ENCODE results near the gene TECR. TPM values are rescaled to one million over a fixed set of nuclear protein-coding genes. Genes with fewer than 3 reads are reported as not detected.
"Not testable (repeated sequence)": the region's sequence is repeated elsewhere in the genome, so short reads cannot be mapped to it uniquely, and the experiment has no call there.

The TECR gene
- polyA plus RNA-seq, 1 donor, result 131 TPM

DNA sequence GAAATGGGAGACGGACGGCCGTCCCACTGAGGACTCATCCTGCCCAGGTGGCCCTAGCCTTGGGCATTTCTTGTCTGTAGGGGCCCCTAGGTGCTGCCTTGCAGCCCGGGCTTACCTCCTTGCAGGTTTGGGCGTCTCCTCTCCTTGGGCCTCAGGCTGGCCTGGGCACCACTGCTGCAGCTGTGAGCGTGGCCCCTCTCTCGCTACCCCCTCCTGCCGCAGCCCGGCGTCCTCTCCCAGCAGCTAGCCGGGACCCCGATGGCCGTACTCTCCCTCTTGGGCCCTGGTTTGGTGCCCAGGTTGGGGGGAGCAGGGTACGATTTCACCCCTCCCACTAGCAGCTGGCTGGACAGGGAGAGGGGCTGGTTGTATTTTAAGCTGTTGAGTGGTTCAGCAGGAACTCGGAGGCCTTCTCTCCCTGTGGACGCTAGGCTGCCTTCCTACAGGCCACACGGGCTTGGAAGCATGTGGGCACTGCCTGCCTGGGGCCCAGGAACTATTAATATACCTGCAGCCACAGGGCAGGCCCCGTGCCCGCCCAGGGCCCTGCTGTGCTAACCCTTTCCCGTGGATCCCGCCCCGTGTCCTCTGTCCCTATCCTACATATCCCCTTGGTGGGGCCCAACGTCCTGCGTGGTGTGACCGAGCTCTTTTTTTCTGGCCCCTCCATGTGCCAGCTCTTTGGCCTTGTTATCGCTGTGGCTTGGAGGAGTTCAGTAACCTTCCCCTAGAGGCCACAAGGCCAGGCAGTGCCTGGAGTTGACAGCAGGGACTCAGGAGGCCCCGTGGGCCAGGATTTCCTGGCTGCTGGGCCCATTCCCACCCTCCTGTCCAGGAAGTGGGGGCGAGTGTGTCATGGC, 30.8 kb downstream of the TECR start:
- DNase-seq, result no peak

- DNase-seq, result no peak
Observed at GRCh38 chr19:14560776-14561108, 31.3 kb downstream of the TECR start.

DNA sequence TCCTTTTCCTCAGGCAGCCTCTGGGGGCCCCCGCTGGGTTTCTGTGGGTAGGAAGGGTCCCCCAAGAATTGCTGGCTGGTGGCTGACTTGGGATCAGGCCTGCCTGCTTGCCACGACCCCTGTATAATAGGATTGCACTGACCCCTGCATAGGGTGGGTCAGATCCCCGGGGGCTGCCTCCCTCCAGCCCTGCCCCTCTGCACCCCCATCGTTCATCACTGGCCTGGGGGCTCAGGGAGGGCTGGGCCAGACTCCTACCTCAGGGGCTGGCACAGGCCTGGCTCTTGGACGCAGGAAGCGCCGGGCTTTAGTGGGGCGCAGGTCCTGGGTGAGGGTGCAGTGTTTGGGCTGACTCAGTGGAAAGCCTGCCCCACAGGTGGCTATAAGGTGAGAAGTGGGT, 31.9 kb downstream of the TECR start:
- DNase-seq, result no peak

DNA sequence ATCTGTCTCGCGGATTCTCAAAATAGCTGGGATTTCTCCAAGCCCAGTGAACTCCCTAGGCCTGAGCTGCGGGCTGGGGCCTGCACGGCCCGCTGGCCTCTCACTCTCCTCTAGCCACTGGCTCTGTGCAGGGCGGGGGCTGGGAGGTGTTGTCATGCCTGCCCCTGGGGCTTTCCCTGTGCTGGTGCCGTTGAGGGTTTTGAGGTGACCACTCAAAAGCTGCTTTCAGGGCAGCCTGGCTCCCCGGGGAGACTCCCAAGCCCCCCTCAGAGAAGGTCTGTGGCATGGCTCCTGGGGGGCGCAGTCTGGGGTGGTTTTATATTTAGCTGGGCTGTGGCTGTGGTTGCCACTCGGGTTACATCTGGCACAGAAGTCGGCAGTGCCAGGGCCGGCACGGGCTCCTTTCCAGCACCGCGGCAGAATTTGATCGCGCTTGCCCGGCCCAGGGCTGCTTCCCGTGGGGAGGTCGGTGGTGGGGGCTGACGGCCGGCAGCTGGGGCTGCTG, 32.5 kb downstream of the TECR start:
- DNase-seq, result no peak

GRCh38 chr19:14562660-14563589, 33.5 kb downstream of the TECR start:
- DNase-seq, result no peak

DNA sequence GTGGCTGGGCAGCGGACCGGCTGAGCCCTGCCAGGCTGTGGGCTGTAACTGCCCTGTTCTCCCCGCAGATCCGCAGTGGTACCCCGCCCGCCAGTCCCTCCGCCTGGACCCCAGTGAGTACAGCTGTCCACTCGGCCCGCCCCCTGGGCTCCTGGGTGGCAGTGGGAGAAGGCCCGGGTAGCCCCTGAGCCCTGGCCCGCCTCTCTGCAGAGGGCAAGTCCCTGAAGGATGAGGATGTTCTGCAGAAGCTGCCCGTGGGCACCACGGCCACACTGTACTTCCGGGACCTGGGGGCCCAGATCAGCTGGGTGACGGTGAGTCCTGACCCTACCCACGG, 34.2 kb downstream of the TECR start:
- DNase-seq, result no peak

DNA sequence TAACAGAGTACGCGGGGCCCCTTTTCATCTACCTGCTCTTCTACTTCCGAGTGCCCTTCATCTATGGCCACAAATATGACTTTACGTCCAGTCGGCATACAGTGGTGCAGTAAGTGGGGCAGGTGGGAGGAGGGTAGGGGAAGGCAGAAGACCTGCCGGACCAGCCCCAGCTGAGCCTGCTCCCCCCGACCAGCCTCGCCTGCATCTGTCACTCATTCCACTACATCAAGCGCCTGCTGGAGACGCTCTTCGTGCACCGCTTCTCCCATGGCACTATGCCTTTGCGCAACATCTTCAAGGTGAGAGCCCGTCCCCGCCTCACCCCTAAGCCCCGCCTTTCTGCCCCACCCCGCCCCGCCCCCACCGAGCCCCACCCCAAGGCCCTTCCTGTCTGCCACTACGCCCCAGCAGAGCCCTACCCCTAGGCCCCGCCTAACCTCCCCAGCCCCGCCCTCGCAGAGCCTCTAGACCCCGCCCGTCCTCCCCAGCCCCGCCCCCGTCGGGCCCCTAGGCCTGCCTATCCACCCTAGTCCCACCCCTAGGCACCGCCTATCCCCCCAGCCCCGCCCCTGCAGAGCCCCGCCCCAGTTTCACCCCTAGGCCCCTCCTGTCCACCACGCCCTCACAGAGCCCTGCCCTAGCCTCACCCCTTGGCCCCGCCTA, 34.7 kb downstream of the TECR start:
- DNase-seq, result no peak

DNA sequence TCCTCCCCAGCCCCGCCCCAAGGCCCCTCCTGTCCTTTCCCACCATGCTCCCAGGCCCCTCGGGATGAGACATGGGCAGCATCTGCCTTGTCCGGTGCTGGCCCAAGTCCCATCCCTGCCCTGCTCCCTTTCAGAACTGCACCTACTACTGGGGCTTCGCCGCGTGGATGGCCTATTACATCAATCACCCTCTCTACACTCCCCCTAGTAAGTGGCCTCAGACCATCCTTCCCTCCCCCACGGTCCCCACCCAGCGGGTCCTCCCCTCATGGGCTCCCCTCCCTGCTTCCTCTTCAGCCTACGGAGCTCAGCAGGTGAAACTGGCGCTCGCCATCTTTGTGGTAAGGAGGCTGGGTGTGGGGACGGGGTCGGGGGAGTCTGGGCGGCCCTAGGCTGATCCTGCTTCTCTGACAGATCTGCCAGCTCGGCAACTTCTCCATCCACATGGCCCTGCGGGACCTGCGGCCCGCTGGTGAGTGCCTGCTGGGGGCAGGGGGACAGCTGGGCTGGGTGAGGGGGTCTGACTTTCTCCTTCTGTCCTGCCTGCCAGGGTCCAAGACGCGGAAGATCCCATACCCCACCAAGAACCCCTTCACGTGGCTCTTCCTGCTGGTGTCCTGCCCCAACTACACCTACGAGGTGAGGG, 35.4 kb downstream of the TECR start:
- not testable (repeated sequence) for DNase-seq

GRCh38 chr19:14565298-14565679, 35.9 kb downstream of the TECR start:
- no peak for DNase-seq

- DNase-seq, result no peak
Observed at GRCh38 chr19:14565765-14566711, 36.6 kb downstream of the TECR start.

GRCh38 chr19:14566712-14567077, 37.3 kb downstream of the TECR start:
- no peak for DNase-seq

- no peak for DNase-seq
Observed at GRCh38 chr19:14567079-14567478, 37.7 kb downstream of the TECR start.

DNA sequence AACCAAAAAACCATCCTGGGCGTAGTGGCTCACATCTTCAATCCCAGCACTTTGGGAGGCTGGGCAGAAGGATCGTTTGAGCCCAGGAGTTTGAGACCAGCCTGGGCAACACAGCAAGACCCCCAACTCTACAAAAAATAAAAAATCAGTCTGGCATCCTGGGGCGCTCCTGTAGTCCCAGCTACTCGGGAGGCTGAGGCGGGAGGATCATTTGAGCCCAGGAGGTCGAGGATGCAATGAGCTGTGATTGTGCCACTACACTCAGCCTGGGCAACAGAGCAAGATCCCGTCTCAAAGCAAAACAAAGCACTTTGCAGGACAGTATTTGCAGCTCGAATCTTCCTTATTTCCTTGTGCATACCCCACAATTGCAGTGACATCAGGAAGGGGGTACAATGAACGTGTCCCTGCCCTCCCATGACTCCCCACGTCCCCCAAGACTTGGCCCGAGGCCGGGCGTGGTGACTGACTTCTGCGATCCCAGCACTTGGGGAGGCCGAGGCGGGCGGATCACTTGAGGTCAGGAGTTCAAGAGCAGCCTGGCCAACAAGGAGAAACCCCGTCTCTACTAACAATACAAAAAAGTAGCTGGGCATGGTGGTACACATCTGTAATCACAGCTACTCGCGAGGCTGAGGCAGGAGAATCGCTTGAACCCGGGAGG, 41.6 kb downstream of the TECR start:
- DNase-seq, result no peak

DNA sequence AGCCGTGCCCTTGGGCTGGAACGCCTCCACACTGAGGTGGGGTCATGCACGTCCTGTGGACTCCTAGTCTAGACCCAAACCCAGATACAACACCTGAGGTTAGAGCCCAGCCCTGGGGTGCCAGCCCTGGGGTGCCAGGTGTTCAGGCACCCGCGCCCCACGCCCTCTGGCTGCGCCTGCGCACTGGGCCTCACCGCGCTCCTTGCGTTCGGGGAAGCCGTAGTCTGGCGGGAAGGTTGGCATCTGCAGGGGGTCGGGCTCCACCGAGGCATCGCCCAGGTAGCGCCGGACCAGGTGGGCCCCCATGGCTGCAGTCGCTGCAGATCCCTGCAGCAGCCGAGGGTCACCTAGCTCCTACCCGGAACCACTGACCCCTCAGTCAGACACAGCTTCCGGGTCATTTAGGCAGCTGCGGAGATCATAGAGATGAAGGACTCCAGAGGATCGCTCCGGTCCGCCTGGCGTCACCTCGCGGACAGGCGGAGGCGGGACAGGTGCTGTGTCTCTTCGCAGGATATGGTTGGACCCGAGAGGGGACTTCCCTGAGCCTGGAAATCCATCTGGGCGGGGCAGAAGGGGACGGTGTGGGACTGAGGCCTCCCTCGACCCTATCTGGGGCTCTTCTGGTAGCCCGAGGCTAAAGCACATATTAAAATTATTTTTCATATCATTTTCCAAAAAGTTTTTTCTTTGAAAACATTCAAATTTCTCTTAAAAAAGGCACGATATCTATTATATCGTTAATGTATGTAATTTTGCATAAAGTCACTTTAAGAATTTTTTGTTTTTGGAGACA, 42.5 kb downstream of the TECR start, which contains the start of gene NDUFB7:
NDUFB7 (minus strand) TSS at position 372 of the 796 bp plus-strand sequence; CDS start at position 306, 66 bp downstream.
- peak; percentile 89 for DNase-seq

DNA sequence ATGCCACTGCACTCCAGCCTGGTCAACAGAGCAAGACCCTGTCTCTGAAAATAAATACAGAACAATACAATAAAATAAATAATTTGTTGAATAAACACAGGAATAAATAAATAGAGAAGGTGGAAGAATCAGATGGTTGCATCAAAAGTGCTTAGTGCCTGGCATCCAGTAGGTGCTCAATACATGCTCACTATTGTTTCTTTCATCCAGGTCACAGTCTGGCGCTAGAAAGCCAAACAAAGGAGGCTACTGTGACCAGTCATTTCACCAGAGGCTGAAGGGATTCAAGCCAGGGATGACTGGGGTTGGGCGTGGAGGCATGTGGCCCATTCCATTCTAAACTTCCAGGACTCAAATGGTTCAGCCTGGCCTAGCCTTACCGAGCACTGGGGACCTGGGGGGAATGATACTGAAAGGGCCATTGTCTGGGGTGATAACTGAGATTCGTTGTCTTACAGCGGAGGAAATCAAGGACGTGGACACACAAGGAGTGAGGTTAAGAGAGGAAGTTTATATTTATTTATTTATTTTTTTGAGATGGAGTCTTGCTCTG, 46.1 kb downstream of the TECR start:
- no peak for DNase-seq

DNA sequence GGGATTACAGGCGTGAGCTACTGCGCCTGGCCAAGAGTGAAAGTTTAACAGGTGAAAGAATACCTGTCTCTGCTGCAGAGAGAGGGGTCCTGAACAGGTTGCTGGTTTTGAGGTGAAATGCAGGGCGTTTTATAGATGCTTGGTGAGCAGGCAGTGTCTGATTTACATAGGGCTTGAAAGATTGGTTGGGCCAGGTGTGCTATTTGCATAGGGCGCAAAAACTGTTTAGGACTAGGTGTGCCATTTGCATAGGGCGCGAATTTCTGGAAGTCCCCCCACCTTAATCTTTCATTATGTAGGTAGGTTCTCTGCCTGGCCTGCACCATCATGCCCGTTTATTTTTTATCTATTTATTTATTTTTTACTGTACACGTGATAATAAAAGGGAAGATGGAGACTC, 47.0 kb downstream of the TECR start:
- no peak for DNase-seq

DNA sequence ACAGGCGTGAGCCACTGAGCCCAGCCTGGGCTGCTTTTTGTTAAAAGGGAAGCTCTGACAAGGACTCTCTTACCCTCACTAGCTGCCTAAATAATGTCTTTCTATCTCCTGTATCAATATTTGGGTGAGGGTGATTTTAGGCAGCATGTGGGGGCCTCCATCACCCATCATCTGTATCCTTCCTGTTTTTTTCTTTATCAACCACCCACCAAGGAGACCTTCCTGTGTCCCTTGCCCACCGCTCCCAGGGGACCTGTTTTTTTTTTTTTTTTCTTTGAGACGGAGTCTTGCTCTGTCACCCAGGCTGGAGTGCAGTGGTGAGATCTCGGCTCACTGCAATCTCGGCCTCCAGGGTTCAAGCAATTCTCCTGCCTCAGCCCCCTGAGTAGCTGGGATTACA, 47.9 kb downstream of the TECR start:
- DNase-seq, result no peak

- no peak for DNase-seq
Observed at GRCh38 chr19:14577885-14578427, 48.6 kb downstream of the TECR start.

Data from left kidney (tissue), 2 donors.